GM21515 (cell line): ENCODE data around the gene SMKR1.
"Not testable (repeated sequence)": the region's sequence is repeated elsewhere in the genome, so short reads cannot be mapped to it uniquely, and the experiment has no call there.

ENCODE experiments used
- ATAC-seq: cut with Tn5 transposase; IDR thresholded peaks from one replicate; pipeline ENCODE4 v1.9.1; 2021; ENCODE audit not compliant: unreplicated experiment

SMKR1 gene

DNA sequence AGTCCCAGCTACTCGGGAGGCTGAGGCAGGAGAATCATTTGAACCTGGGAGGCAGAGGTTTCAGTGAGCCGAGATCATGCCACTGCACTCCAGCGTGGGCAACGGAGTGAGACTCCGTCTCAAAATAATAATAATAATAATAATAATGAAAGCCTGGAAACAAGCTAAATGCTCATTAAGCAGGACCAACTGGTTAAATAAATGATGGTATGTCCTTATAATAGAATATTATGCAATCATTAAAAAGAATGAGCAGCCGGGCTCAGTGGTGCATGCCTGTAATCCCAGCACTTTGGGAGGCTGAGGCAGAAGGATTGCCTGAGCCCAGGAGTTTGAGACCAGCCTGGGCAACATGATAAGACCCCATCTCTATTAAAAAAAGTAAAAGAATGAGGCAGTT, 21.0 kb upstream of the SMKR1 start:
- not testable (repeated sequence) for ATAC-seq

DNA sequence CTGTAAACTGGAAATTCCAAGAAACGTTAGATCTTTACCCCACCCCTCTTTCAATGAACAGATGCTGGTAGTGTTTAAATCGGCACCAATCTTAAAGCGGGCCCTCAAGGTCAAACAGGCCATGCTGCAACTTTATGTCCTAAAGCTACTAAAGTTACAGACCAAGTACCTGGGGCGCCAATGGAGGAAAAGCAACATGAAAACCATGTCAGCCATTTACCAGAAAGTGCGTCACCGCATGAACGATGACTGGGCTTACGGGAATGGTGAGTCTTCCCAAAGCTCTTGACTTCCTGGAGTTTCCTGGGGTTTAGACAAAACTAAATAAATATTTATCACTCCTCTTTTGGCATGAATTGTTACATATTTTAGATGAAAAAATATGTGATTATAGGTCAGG, 19.6 kb upstream of the SMKR1 start:
- ATAC-seq = no peak

DNA sequence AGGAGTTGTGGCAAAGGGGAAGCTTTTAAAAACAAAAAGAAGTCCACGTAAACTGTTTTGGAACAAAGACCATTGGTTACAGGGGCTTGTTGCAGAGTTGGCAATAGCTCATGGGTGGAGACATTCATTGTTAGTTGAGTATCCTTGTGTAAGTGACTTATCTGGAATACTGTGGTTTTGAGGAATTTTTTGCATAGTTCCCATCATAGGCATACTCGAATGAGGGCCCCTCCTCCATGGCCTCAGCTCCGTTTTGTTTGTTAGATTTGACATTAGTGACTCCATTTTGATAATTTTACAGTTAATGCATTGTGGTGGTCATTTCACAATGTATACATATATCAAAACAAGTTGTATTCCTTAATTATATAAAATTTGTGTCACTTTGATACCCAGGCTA, 12.8 kb upstream of the SMKR1 start:
- no peak for ATAC-seq

DNA sequence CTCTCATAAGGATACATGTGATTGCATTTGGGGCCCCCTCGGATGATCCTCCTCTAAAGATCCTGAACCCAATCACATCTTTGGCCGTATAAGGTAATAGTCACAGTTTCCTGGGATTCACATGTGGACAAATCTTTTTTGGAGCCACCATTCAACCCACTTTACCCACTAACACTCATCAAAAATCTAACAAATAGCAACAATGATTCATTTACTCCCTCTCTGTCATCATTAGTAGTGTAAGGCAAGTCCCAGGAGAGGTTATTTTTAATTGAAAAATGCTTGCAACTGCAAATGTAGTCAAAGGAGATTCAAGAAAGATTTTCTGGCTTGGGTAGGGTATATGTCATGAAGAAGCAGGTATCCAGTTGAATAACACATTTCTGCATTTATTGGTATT, 9.9 kb upstream of the SMKR1 start:
- no peak for ATAC-seq

DNA sequence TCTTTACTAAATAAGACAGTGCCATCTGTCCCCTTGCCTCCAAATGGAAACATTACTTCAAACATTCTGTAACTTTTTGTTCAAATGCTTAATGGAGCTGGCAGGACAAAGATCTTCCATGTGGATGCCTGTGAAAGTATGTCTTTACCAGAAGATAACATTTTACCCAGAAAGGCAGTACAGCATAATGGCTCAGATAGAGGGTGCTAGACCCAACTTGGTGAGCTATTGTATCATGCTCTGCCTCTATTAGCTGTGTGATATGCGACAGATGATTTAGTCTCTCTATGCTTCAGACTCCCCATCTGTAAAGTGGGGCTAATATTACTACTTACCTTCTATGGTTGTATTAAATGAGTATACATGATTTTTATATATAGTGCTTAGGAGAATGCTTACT, 8.8 kb upstream of the SMKR1 start:
- ATAC-seq = no peak

DNA sequence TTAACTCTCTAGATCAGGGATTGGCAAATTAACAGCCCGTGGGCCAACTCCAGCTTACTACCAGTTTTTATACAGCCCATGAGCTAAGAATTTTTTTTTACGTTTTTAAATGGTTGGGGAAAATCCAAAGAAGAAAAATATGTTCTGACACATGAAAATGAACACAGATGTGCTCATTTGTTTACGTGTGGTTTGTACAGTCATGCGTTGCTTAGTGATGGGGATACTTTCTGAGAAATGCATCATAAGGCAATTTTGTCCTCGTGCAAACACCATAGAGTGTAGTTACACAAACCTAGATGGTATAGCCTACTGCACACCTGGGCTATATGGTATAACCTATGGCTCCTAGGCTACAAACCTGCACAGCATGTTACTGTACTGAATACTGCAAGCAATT, 8.3 kb upstream of the SMKR1 start:
- peak; percentile 71 for ATAC-seq

DNA sequence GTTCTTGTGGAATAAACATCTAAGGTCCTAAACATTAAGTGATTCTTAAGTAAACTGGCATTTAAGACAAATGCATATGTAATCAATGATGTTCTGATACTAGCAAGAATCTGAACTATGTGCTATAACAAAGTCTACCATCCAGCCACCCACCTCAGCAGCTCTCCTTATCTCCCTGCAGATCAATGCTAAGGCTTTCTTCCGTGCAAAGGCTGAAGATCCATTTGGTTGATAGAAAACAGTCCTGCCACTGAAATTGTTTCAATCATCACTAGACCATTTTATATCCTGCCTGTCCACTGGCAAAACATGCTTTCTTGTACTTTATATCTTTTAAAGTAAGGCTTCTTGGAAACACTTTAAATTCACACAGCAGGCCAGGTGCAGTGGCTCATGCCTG, 6.3 kb upstream of the SMKR1 start:
- ATAC-seq = no peak

DNA sequence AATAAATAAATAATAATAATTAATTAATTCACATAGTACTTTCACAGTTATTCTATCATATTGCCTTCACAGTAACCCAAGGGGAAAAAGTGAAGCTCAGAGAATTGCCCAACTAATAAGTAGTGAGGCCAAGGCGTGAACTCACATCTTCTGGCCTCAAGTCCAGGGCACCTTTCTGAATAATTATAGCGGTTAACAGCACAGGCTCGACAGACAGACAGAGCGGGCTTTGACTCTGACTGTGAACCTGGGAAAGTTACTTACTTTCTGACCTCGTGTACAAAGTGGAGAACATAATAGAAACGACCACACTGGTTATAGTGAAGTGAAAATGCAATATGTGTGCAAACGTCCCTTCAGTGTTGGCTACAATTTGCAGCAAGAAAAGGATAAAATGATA, 5.7 kb upstream of the SMKR1 start:
- ATAC-seq = no peak

DNA sequence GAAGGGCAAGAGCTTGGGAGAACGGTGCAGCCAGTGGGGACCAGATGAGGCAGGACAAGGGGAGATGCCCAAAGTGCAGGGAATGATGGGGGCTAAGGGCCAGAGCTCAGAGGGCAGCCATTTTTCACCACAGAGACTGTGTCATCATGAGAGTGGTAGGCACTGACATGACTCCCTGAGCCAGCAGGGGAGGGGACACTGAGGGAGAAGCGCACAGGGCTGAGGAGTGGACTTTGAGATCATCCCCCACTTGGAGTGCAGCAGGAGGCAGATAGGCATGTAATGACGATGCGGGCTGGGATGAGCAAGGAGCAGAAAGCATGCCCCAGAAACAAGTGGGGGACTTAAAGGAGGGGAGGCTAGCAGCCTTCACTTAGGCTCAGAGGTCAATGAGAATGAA, 5.2 kb upstream of the SMKR1 start:
- ATAC-seq = no peak

DNA sequence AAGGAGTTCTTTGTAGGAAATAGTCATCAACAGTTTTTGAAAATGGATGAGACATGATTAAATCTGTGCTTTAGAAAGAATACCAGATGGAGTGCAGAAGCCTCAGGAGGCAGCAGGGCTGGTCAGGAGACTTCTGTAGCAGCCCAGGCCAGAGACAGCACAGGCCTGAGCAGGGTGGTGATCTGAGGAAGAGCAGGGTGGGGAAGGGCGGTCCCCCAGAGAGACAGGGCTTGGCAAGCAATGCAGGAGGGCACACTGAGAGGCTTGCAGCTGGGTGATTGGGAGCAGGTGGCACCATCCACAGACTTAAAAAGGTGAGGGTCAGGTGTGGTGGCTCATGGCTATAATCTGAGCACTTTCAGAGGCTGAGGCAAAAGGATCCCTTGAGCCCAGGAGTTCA, 4.3 kb upstream of the SMKR1 start:
- ATAC-seq = no peak

DNA sequence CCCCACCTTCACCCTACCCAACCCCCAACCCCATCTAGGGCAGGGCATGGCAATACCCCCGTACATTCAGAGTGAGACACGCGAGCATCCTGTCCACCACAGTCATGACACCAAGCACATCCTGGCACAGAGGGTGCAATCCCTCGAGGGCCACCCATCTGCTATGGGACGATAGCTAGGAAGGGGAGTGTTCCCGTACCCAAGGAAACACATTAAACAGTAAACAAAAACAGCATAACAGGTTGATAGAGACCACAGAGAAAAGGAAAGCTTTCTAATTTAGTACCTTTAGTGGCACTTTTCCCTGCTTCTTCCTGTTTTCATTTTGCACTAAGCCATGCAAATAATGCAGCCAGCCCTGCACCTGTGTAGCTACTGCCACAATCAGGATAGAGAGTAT, 2.3 kb upstream of the SMKR1 start:
- ATAC-seq = no peak

DNA sequence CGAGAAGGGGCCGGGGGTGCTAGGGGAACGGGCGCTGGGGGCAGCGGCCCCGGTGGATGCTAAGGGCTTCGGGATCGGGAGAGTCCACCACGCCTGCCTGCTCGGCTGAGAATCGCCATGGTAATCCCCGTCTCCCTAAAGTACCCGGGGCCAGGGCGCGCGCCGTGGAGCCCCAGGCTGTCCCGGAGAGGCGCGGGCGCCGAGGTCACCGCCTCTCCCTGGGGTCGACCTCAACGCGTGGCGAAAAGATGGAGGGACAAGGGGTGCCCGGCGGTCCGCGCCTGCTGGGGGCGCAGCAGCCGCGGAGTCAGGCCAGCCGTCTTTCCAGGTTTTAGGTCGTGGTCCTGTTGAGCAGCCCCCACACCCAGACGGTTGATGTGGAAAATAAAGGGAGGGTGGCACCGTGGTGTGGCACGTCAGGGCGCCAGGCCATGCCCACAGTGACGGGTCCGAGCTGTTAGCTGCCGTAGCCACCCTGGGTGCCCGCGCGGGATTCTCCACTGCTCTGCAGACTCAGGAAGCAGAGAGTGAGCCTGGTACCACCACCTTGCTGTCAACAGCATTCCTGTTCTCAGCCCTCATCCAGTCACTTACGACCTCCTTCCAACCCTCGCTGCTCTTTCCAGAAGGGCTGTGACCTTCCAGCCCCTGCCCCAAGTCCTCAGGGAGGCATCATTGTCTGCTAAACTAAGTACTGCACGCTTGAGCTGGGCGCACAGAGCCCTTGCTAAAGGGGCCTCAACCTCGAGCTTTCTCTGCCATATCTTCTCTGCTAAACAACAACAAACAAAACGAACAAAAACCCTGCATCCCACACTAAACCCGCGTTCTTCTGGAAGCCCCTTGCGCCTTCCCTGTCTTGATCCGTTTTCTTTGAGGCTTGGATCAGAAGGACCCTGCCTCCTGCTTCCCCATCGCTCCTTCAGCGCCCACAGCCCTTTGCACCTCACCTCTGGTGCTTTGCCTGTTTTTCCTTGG, 666 bp downstream of the SMKR1 start:
- peak; percentile 4 for ATAC-seq

DNA sequence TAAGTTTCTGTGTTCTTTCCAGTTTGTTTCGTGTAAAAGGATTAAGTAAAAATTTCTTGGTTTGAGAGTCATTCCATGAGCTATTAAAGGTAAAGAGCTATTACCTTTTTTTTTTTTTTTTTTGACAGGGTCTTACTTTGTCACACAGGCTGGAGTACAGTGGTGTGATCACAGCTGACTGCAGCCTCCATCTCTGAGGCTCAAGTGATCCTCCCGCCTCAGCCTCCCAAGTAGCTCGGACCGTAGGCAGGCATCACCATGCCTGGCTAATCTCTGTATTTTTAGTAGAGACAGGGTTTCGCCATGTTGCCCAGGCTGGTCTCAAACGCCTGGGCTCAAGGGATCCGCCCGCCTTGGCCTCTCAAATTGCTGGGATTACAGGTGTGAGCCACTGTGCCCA, 1.4 kb downstream of the SMKR1 start:
- ATAC-seq = no peak

DNA sequence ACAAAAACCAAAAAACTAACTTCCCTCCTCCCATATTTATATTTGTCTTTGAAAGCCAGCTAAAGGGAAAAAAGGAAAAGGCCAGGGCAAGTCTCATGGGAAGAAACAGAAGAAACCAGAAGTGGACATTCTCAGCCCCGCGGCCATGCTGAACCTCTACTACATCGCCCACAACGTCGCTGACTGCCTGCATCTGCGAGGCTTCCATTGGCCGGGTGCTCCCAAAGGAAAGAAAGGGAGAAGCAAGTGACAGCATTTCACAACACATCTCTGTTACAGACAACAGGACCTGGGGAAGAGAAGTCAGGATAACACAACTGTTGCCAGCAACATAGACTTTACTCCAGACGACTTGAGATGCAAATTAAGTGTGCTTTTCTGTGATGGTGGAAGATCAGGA, 9.9 kb downstream of the SMKR1 start:
- no peak for ATAC-seq

DNA sequence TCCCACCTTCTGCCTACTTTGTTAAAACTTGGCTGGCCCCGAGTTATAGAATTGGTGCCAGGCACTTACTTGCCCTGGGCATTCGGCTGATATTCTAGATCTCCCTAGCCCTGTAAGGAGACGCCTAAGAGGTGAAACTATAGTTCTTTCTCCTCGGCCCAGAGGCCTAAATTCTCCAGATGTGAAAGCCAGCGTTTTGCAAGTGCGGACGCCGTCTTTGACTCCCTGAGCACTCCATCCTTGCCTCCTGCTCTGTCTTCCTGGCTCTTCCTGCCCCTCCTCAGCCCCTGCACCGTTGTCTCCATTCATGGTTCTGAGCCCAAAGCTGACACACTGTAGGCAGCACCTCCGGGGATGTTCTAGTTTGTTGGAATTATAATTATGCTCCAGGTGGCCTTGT, 11.2 kb downstream of the SMKR1 start:
- no peak for ATAC-seq

DNA sequence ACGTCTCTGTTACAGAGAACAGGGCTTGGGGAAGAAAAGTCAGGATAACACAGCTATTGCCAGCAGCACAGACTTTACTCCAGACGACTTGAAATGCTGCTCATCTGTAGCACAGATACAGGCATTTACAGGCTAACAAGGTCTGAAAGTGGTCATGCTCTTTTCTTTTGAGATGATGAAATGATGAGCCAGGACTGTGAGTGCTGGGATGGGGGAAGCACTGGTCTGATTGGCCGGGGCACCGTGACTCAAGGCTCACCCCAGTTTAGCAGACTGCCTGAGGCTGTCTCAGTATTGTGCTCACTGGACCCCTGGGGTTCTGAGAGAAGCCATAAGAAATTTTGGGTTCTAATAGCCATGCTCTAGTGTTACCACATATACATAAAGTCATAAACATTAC, 12.4 kb downstream of the SMKR1 start:
- ATAC-seq = no peak

DNA sequence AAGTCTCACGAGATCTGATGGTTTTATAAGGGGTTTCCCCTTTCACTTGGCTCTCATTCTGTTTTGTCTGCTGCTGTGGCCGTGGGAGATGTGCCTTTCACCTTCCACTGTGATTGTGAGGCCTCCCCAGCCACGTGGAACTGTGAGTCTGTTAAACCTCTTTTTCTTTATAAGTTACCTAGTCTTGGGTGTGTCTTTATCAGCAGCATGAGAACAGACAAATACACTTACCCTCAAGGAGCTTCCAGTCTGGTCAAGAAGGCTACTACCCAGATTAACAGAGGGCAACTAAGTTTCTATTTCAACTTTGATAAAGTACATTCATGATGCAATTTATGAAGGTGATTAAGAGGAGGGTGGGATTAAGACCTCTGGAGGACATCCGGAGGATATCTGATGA, 13.1 kb downstream of the SMKR1 start:
- no peak for ATAC-seq

DNA sequence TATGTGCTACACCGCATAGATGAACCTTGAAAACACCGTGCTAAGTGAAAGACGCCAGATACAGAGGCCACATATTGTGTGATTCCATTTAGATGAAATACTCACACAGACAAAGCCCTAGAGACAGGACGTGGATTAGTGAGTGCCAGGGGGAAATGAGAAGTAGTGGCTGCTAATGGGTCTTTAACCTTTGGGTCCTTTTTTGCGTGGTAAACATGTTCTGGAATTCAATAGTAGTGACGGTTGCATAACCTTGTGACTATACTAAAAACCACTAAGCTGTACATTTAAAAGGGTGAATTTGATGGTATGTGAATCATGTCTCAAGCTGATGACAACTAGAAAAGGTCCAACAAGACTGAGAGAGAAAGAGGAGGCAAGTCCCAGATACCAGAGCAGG, 15.6 kb downstream of the SMKR1 start:
- ATAC-seq = no peak

DNA sequence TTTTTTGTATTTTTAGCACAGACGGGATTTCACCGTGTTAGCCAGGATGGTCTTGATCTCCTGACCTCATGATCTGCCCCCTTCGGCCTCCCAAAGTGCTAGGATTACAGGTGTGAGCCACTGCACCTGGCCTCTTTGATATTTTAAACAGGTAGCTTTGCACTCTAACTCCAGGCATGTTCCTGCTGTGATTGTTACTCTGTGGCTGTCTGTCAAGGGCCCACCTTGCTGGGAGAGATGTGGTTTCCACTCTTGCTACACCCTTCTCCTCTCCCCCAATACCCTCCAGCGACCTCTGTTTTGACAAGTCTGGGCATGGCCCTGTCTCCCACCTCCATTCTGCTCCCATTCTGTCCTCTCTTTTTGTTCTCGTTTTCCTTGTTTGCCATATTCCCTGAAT, 17.1 kb downstream of the SMKR1 start:
- ATAC-seq = no peak

DNA sequence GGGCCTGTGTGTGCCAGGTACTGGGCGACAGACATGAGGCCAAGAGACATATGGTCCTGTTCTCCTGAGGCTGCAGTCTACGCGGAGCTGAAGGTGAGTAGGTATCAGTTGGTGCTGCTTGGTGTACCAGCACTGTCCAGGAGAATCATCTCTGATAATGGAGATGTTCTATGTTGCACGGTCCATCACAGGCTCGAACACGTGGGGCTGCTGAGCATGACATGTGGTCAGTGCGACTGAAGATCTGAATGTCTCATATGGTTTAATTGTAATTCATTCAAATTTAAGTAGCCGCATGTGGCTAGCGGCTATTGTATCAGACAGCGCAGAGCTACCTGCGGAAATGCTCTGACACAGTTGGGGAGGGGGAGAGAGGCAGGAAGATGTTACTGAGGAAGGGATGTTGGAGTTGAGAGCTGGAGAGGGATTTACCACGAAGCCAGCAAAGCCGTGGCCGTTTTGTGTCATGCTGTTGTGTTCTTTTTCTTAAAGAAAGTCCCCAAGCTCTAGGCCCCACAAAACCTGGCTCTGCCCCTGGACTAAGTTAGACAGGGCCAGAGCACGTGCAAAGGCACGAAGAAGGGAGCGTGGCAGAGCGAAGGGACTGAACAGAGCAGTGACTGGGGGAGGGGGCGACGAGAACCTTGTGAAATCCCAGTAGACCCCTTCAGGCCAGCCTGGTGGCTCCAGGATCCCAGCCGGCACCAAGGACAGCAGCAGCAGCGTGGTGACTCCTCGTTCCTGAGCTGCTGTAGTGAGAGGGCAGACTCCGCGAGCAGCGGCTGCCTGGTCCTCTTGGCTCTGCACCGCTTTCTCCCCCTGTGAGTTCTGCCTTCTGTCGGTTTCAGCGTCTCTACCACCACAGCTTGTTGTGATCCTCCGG, 20.0 kb downstream of the SMKR1 start:
- no peak for ATAC-seq

DNA sequence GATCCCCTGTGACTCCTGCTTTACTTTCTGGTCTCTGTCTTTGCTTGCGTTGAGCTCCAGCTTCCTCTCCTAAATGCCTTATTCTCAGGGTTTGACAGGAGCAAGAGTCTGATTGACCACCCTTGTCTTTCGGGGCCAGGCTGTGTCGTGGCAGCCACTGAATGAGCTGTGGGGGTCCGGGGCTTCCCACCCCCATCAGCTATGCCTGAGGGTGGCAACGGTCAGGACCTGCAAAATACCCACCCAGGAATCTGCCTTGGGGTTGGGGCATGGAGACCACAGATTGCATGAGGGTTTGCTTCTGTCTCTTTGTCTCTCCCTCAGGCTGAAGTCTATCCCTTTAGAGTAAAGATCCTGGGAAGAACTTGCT, 20.6 kb downstream of the SMKR1 start:
- no peak for ATAC-seq

DNA sequence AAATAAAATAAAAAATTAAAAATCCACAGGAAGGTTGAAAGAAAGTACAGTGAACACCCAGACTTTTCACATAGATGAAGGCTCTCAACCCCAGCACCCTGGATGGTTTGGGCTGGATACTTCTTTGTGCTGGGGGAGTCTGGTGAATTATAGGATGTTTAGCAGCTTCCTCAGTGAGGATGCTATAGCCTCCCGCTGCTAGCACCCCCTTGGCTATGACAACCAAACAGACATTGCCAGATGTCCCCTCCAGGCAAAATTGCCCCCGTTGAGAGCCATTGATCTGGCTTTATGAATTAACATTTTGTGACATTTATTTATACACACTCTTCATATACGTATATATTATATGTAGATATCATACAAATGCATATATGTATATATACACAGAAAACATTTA, 21.6 kb downstream of the SMKR1 start:
- no peak for ATAC-seq
